ENCODE results near the gene GBA2.

DNA sequence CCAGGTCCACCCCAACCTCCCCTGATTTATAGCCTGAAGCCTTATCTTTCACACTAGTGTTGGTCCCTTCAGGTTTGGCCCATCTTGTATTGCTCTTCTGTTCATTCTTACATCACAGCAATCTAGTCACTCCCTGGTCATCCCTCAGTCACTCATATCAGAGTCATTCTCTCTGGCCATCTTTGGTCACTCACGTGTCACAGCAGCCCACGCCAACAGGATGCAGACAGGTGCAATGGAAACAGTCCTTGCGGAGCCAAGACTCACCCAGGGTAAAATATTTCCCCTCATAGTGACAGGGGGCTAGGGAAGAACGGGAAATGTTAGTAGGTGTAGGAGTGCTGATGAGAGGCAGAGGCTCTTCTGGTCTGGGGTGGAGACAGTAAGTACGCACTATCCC lies 4.4 kb upstream of the GBA2 start:
- TF ChIP-seq POLR2A (IDR thresholded peaks at IDR 0.05; ENCODE audit: low read depth, low read length) (no peak), FOS (IDR thresholded peaks at IDR 0.05; ENCODE audit: borderline replicate concordance, insufficient read depth, low read length) (no peak)
- TF ChIP-seq, protein P1, sequence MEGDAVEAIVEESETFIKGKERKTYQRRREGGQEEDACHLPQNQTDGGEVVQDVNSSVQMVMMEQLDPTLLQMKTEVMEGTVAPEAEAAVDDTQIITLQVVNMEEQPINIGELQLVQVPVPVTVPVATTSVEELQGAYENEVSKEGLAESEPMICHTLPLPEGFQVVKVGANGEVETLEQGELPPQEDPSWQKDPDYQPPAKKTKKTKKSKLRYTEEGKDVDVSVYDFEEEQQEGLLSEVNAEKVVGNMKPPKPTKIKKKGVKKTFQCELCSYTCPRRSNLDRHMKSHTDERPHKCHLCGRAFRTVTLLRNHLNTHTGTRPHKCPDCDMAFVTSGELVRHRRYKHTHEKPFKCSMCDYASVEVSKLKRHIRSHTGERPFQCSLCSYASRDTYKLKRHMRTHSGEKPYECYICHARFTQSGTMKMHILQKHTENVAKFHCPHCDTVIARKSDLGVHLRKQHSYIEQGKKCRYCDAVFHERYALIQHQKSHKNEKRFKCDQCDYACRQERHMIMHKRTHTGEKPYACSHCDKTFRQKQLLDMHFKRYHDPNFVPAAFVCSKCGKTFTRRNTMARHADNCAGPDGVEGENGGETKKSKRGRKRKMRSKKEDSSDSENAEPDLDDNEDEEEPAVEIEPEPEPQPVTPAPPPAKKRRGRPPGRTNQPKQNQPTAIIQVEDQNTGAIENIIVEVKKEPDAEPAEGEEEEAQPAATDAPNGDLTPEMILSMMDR (IDR thresholded peaks at IDR 0.05; ENCODE audit: extremely low read depth in 1 of 2, insufficient read depth in 1 of 2, low read depth in 1 of 2, low read length in 2 of 2), result no peak
